GM19239 (cell line): ENCODE measurements around the gene LGMN.
"Not testable (repeated sequence)": the region's sequence is repeated elsewhere in the genome, so short reads cannot be mapped to it uniquely, and the experiment has no call there.

Source experiments
- DNase-seq: peaks from one replicate; pipeline ENCODE4 v3.0.0; 2011; ENCODE audit warnings: low spot score; ENCODE audit not compliant: insufficient read length
- FAIRE-seq: peaks from 2 replicates; lab custom pipeline; 2011; peaks lifted over from hg19 to GRCh38; lab: Jason Lieb, UNC

Gene LGMN

GRCh38 chr14:92763666-92764631, 15.5 kb upstream of the LGMN start:
- peak; percentile 99 for FAIRE-seq
- DNase-seq: not testable (repeated sequence)

- FAIRE-seq (no peak), DNase-seq (no peak)
These were observed 12.0 kb upstream of the LGMN start for GRCh38 chr14:92760524-92760805.

GRCh38 chr14:92759679-92760523, 11.5 kb upstream of the LGMN start:
- FAIRE-seq (peak; percentile 95), DNase-seq (no peak)

GRCh38 chr14:92759300-92759678, 10.9 kb upstream of the LGMN start:
- no peak for FAIRE-seq
- DNase-seq: no peak

GRCh38 chr14:92756446-92756845, 8.0 kb upstream of the LGMN start:
- FAIRE-seq: no peak
- DNase-seq: no peak

GRCh38 chr14:92755495-92755894, 7.1 kb upstream of the LGMN start:
- DNase-seq (no peak), FAIRE-seq (no peak)

GRCh38 chr14:92754966-92755365, 6.5 kb upstream of the LGMN start:
- FAIRE-seq: no peak
- DNase-seq: no peak

- no peak for DNase-seq
These were observed 4.8 kb upstream of the LGMN start for GRCh38 chr14:92753250-92753649.

GRCh38 chr14:92751819-92752218, 3.4 kb upstream of the LGMN start:
- no peak for FAIRE-seq
- no peak for DNase-seq

More at GRCh38 chr14:92753250-92753649, 4.8 kb upstream of the LGMN start:
- FAIRE-seq: peak; percentile 35

- DNase-seq: no peak
- FAIRE-seq: peak; percentile 71
These were observed 2.6 kb upstream of the LGMN start for GRCh38 chr14:92750994-92751400.

- DNase-seq: not testable (repeated sequence)
- peak; percentile 33 for FAIRE-seq
These were observed 1.8 kb upstream of the LGMN start for GRCh38 chr14:92750222-92750728.

- DNase-seq (no peak), FAIRE-seq (peak; percentile 11)
These were observed 647 bp downstream of the LGMN start for GRCh38 chr14:92747701-92748258.

- DNase-seq (no peak), FAIRE-seq (no peak)
These were observed 4.2 kb downstream of the LGMN start for GRCh38 chr14:92744198-92744597.

GRCh38 chr14:92740440-92740839, 8.0 kb downstream of the LGMN start:
- FAIRE-seq (no peak), DNase-seq (no peak)

GRCh38 chr14:92737619-92738188, 10.7 kb downstream of the LGMN start:
- no peak for DNase-seq
- FAIRE-seq: no peak

GRCh38 chr14:92737206-92737605, 11.2 kb downstream of the LGMN start:
- DNase-seq (no peak), FAIRE-seq (no peak)

GRCh38 chr14:92735344-92735743, 13.1 kb downstream of the LGMN start:
- FAIRE-seq (no peak), DNase-seq (no peak)

GRCh38 chr14:92734618-92735017, 13.8 kb downstream of the LGMN start:
- FAIRE-seq: no peak

GRCh38 chr14:92733007-92733406, 15.4 kb downstream of the LGMN start:
- DNase-seq (no peak), FAIRE-seq (no peak)

More at GRCh38 chr14:92734618-92735017, 13.8 kb downstream of the LGMN start:
- DNase-seq: no peak

GRCh38 chr14:92731622-92732115, 16.8 kb downstream of the LGMN start:
- no peak for DNase-seq
- no peak for FAIRE-seq
